ENCODE measurements around the gene FNDC8. TPM values are rescaled to one million over a fixed set of nuclear protein-coding genes. Genes with fewer than 3 reads are reported as not detected.
"Not testable (repeated sequence)": the region's sequence is repeated elsewhere in the genome, so short reads cannot be mapped to it uniquely, and the experiment has no call there.

Gene FNDC8
- total RNA-seq, 2 donors from 2014 or later = not detected

- H3K4me3 Mint-ChIP-seq = peak overlapping the region; percentile 81
- no peak for DNase-seq (ENCODE audit: low spot score)
- H3K27ac Mint-ChIP-seq = peak overlapping the region; percentile 83 to 85
- H3K36me3 Mint-ChIP-seq = no peaks in the 10 kb centered on the region
- H3K4me1 Mint-ChIP-seq (ENCODE audit: low read depth in 2 of 2) = peaks cover 36 to 37% of the 10 kb centered on the region in 2 donors
- no peaks in the 10 kb centered on the region for H3K9me3 Mint-ChIP-seq
- no peaks in the 10 kb centered on the region for H3K27me3 Mint-ChIP-seq
- peak; percentile 79 to 81 for ATAC-seq
Measured at GRCh38 chr17:35160354-35161201, 39.2 kb downstream of the FNDC8 start.

DNA sequence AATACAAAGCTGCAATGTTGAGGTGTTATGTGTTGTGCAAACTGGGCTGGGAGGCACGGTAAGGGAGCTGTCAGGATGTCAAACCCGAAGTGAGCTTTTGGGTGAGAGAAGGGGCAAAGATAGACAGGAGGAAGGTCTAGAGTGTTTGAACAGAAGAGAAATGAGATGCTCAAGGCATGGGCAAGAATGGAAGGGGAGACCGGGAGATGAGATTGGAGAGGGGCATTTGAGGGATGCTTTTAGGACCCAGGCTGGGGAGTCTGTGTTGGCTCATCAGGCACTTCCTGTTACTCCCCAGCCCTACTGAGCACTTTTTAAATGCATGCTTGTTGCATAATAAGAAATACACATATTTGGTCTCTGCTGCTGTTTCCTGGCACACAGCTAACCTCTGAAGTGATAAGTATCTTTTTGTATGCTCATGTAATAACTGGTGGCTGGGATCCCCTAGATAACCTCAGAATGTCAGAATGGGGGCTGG lies 39.9 kb downstream of the FNDC8 start:
- DNase-seq (ENCODE audit: low spot score) (no peak), ATAC-seq (peak; percentile 87 to 88)
- H3K4me1 Mint-ChIP-seq (ENCODE audit: low read depth in 2 of 2) = peaks cover 37 to 38% of the 10 kb centered on the region in 2 donors
- H3K27ac Mint-ChIP-seq = peak overlapping the region; percentile 83 to 85
- peak overlapping the region; percentile 81 for H3K4me3 Mint-ChIP-seq
- no peaks in the 10 kb centered on the region for H3K36me3 Mint-ChIP-seq
- no peaks in the 10 kb centered on the region for H3K27me3 Mint-ChIP-seq
- H3K9me3 Mint-ChIP-seq = no peaks in the 10 kb centered on the region

- no peaks in the 10 kb centered on the region for H3K27me3 Mint-ChIP-seq
- peak overlapping the region; percentile 83 to 85 for H3K27ac Mint-ChIP-seq
- H3K4me1 Mint-ChIP-seq (ENCODE audit: low read depth in 2 of 2) = peaks cover 37 to 42% of the 10 kb centered on the region in 2 donors
Measured at GRCh38 chr17:35162755-35163154, 41.3 kb downstream of the FNDC8 start.

DNA sequence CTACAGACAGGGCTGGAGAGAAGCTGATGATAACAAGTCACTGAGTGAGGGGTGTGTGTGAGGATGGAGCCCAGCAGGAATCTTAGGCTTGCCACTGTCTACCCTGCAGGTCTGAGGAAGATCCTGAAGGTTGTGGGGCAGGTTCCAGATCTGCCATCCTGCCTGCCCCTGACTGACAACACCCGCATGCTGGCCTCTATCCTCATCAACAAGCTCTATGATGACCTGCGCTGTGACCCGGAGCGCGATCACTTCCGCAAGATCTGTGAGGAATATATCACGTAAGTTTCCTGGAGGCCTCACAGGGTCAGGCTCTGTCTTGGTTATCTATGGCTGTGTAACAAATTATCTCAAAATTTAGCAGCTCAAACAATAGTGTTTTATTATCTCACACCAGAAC lies 42.5 kb downstream of the FNDC8 start:
- Mint-ChIP-seq H3K9me3 (no peaks in the 10 kb centered on the region), H3K27me3 (no peaks in the 10 kb centered on the region), H3K4me3 (no peak overlapping the region), H3K36me3 (no peaks in the 10 kb centered on the region), H3K27ac (peak overlapping the region in 1 of 2 donors; percentile 22), H3K4me1 (ENCODE audit: low read depth in 2 of 2) (peaks cover 37 to 42% of the 10 kb centered on the region in 2 donors)
- DNase-seq (ENCODE audit: low spot score) (no peak), ATAC-seq (no peak)

More at GRCh38 chr17:35162755-35163154, 41.3 kb downstream of the FNDC8 start:
- peak overlapping the region; percentile 28 for H3K4me3 Mint-ChIP-seq
- DNase-seq (ENCODE audit: low spot score) (no peak), ATAC-seq (no peak)
- no peaks in the 10 kb centered on the region for H3K9me3 Mint-ChIP-seq
- no peaks in the 10 kb centered on the region for H3K36me3 Mint-ChIP-seq

DNA sequence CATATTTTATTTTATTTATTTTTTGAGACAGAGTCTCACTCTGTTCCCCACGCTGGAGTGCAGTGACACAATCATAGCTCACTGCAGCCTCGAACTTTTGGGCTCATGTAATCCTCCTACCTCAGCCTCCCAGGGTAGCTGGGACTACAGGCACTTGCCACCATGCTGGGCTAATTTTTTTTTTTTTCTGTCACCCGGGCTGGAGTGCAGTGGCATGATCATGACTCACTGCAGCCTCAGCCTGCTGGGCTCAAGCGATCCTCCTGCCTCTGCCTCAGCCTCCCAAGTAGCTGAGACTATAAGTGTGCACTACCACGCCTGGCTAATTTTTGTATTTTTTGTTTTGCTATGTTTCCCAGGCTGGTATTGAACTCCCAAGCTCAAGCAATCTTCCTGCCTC lies 43.3 kb downstream of the FNDC8 start:
- ATAC-seq (no peak), DNase-seq (ENCODE audit: low spot score) (no peak)
- H3K36me3 Mint-ChIP-seq = no peaks in the 10 kb centered on the region
- no peaks in the 10 kb centered on the region for H3K27me3 Mint-ChIP-seq
- H3K4me3 Mint-ChIP-seq = no peak overlapping the region
- H3K9me3 Mint-ChIP-seq = no peaks in the 10 kb centered on the region
- no peak overlapping the region for H3K27ac Mint-ChIP-seq
- peaks cover 32 to 38% of the 10 kb centered on the region in 2 donors for H3K4me1 Mint-ChIP-seq (ENCODE audit: low read depth in 2 of 2)

GRCh38 chr17:35166526-35166925 lies 45.1 kb downstream of the FNDC8 start:
- no peaks in the 10 kb centered on the region for H3K27me3 Mint-ChIP-seq
- no peak overlapping the region for H3K4me3 Mint-ChIP-seq
- H3K9me3 Mint-ChIP-seq = no peaks in the 10 kb centered on the region
- peaks cover 19 to 23% of the 10 kb centered on the region in 2 donors for H3K4me1 Mint-ChIP-seq (ENCODE audit: low read depth in 2 of 2)
- DNase-seq (ENCODE audit: low spot score) = no peak
- H3K27ac Mint-ChIP-seq = peak overlapping the region in 1 of 2 donors; percentile 7
- no peaks in the 10 kb centered on the region for H3K36me3 Mint-ChIP-seq
- ATAC-seq = no peak

DNA sequence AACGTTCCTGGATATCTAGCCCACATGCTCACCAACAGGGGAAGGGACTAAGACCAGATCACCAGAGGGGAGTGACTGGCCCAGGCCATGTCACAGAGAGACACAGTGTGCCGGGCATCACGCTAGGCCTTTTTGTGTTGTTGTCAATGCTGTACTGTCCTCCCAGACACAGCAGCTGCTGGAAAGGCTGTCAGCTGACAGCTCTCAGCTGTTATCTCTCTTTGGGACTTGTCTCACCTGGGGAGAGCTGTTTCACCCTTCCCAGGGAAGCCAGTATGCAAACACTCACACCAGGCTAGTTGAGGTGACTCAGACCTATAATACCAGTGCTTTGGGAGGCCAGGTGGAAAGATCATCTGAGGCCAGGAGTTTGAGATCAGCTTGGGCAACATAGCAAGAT lies 45.6 kb downstream of the FNDC8 start:
- Mint-ChIP-seq H3K27ac (peak overlapping the region in 1 of 2 donors; percentile 7), H3K36me3 (no peaks in the 10 kb centered on the region), H3K4me3 (no peak overlapping the region), H3K27me3 (no peaks in the 10 kb centered on the region), H3K9me3 (no peaks in the 10 kb centered on the region), H3K4me1 (ENCODE audit: low read depth in 2 of 2) (peaks cover 17 to 20% of the 10 kb centered on the region in 2 donors)
- DNase-seq (ENCODE audit: low spot score) = no peak
- ATAC-seq = no peak

DNA sequence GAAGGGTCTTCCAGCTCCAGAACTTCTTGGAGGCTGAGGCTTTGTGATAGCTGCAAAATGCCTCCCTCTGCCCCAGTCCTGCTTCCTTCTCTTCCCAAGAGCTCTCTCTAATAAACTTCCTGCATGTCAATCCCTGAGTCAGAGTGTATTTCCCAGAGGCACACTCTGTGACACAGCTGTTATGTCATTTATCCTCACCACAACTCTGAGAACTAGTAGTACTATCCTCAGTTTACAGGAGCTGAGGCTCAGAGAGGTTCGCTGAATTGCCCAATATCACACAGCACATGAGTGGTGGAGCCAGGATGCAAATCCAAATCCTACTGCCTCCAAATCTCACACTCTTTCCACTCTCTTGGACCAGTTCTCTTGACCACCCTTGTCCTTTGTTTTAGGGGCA lies 46.3 kb downstream of the FNDC8 start:
- Mint-ChIP-seq H3K9me3 (no peaks in the 10 kb centered on the region), H3K27me3 (no peaks in the 10 kb centered on the region)

DNA sequence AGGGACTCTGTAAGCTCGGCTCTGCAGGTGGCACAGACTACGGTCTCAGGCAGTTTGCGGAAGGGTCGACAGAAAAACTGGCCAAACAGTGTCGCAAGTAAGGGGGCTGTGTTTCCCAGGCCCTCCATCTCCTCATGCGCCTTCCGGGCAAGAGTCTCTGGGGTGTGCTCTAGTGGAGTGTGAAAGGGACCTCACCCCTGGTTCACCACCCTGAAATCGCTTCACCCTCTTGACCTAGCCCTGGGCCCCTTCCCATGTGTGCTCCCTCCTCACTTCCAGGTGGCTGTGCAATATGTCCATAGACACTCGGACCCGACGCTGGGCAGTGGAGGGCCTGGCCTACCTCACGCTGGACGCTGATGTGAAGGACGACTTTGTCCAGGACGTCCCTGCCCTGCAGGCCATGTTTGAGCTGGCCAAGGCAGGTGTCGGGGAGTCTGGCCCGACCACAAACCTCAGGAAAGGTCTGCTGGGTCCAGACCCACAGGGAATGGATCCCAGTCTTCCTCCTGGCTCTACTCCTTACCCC lies 48.5 kb downstream of the FNDC8 start:
- Mint-ChIP-seq H3K27me3 (no peaks in the 10 kb centered on the region), H3K4me3 (no peak overlapping the region), H3K9me3 (no peaks in the 10 kb centered on the region), H3K36me3 (no peaks in the 10 kb centered on the region), H3K4me1 (ENCODE audit: low read depth in 2 of 2) (peaks cover 13 to 15% of the 10 kb centered on the region in 2 donors), H3K27ac (peak overlapping the region in 1 of 2 donors; percentile 46)
- DNase-seq (ENCODE audit: low spot score) (no peak), ATAC-seq (no peak)

More for the DNA sequence above, 46.3 kb downstream of the FNDC8 start:
- Mint-ChIP-seq H3K27ac (peak overlapping the region in 1 of 2 donors; percentile 63), H3K36me3 (no peaks in the 10 kb centered on the region), H3K4me1 (ENCODE audit: low read depth in 2 of 2) (peaks cover 14 to 17% of the 10 kb centered on the region in 2 donors), H3K4me3 (no peak overlapping the region)
- DNase-seq (ENCODE audit: low spot score) (no peak), ATAC-seq (no peak)

- Mint-ChIP-seq H3K36me3 (no peaks in the 10 kb centered on the region), H3K4me3 (no peak overlapping the region), H3K27me3 (no peaks in the 10 kb centered on the region), H3K9me3 (no peaks in the 10 kb centered on the region), H3K4me1 (ENCODE audit: low read depth in 2 of 2) (peaks cover 15 to 19% of the 10 kb centered on the region in 2 donors), H3K27ac (no peak overlapping the region)
- peak in 1 of 2 donors; percentile 37 for ATAC-seq
- DNase-seq (ENCODE audit: low spot score) = no peak
Measured at GRCh38 chr17:35170968-35171771, 49.8 kb downstream of the FNDC8 start.

- ATAC-seq (no peak), DNase-seq (ENCODE audit: low spot score) (no peak)
- no peak overlapping the region for H3K27ac Mint-ChIP-seq
- no peaks in the 10 kb centered on the region for H3K9me3 Mint-ChIP-seq
- H3K4me3 Mint-ChIP-seq = no peak overlapping the region
- no peaks in the 10 kb centered on the region for H3K36me3 Mint-ChIP-seq
- H3K4me1 Mint-ChIP-seq (ENCODE audit: low read depth in 2 of 2) = peaks cover 18 to 19% of the 10 kb centered on the region in 2 donors
- no peaks in the 10 kb centered on the region for H3K27me3 Mint-ChIP-seq
Measured at GRCh38 chr17:35171834-35172233, 50.4 kb downstream of the FNDC8 start.

DNA sequence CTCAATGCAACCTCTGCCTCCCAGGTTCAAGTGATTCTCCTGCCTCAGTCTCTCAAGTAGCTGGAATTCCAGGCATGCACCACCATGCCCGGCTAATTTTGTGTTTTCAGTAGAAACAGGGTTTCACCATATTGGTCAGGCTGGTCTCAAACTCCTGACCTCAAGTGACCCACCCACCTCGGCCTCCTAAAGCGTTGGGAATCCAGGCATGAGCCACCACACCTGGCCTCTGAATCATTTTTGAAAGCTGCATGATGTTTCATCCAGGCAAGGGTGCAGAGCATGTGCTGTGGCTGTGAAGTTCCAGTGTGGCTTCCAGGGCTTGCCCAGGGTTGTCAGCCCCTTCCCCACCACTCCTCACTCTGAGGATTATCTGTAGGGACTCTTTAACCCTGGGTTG lies 50.9 kb downstream of the FNDC8 start:
- not testable (repeated sequence) for H3K9me3 Mint-ChIP-seq; ATAC-seq; DNase-seq (ENCODE audit: low spot score); H3K4me3 Mint-ChIP-seq; H3K27ac Mint-ChIP-seq; H3K27me3 Mint-ChIP-seq; H3K36me3 Mint-ChIP-seq
- H3K4me1 Mint-ChIP-seq (ENCODE audit: low read depth in 2 of 2) = peaks cover 20 to 24% of the 10 kb centered on the region in 2 donors

- no peak for ATAC-seq
- DNase-seq (ENCODE audit: low spot score) = no peak
- Mint-ChIP-seq H3K27me3 (no peaks in the 10 kb centered on the region), H3K36me3 (no peaks in the 10 kb centered on the region), H3K4me3 (no peak overlapping the region), H3K9me3 (no peaks in the 10 kb centered on the region), H3K4me1 (ENCODE audit: low read depth in 2 of 2) (peaks cover 38 to 44% of the 10 kb centered on the region in 2 donors), H3K27ac (peak overlapping the region in 1 of 2 donors; percentile 10)
Measured at GRCh38 chr17:35174835-35175334, 53.5 kb downstream of the FNDC8 start.
